Jurkat, Clone E6-1 (cell line): ENCODE data around the gene EXOG.

Experiments used
- DNase-seq: peaks from one replicate; pipeline ENCODE4 v3.0.0-alpha.2; 2011; ENCODE audit warnings: low read depth, low spot score
- H3K4me3 ChIP-seq: 2 replicates; pipeline ENCODE4 v1.5.1; 2011; ENCODE audit warnings: mild to moderate bottlenecking, low read length, control low read depth, moderate library complexity

Gene EXOG

GRCh38 chr3:38536671-38537070 lies 40.5 kb downstream of the EXOG start:
- no peak for DNase-seq
- H3K4me3 ChIP-seq: no peak overlapping the region

DNA sequence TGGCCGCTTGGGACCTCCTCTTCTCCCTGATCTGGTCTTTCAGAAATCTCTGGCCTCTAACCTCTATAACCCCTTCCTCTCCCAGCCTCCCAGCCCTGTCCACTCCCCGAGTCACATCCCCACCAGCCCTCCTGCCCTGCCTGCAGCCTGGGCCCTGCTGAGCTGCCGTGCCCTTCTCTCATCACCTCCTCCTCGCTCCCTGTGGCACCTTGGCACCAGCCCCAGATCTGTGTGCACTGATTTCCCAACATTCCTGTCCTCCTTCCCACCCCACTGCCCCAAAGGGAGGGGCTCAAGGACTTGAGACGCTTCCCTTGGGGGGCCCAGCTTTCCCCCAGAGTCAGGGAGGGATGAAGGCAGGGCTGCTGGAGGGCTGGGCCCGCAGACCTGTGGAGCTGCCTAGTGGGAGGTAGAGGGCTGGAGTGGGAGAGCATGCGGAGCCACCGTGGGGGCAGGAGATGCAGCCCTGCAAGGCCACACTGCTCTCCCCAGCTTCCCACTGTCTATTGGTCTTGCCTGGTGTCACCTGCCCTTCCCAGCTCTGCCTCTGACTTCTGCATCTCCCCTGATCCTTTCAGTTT lies 42.7 kb downstream of the EXOG start:
- no peak for DNase-seq
- no peak overlapping the region for H3K4me3 ChIP-seq

DNA sequence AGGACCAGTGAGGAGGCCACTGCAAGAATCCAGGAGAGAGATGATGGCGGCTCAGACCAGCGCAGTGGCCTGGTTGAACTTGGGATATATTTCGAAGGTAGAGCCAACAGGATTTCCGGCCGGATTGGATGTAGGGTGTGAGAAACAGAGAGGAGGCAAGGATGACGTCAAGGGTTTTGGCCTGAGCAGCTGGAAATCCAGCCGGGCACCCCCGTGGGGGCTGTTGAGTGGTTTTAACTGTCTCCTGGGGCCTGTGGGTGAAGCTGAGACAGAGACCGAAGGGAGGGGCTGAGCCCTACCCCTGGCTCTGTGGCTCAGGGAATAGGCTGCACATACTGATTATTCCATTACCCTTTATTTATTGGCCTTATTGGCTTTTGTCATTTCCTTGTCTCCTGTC lies 45.7 kb downstream of the EXOG start:
- DNase-seq: no peak
- no peak overlapping the region for H3K4me3 ChIP-seq

DNA sequence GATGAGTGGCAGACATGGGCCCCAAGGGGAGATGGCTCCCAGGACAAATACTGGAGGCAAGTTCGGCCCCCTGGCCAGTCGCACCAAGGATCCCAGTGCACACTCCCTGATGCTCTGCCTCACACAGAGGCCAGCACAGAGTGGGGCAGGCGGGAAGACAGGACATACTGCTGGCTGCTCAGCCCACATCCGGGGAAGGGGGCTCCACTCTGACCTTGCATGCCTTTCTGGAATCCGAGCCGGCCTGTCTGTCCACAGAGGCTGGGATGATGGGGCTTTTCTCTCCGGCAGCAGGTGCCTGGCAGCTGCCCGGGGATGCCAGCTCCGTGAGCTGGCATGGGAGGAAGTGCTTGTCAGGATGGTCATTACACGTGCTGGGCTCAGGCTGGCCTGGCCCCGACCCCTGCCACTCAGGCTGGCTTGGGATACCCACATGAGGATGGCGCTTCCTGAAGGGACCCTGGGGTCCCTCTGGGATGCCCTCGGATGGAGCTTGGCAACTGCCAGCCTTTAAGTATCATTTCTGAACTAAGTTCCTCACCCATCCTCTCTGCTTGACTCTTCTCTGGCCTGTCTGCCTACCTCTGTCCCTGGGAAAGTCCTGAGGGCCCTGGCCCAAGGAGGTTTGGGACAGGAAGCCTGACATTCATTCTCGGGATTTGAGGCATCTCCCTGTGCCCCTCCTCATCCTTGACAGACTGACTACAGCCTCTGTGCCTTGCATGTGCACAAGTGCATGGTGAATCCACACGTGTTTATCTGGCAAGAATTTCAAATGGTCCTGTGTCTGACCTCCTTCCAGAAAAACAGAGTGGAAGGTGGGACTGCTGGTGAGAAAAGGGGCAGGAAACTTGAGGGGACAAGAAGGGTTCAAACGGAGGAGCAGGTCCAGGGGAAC lies 46.5 kb downstream of the EXOG start:
- no peak for DNase-seq
- no peak overlapping the region for H3K4me3 ChIP-seq

DNA sequence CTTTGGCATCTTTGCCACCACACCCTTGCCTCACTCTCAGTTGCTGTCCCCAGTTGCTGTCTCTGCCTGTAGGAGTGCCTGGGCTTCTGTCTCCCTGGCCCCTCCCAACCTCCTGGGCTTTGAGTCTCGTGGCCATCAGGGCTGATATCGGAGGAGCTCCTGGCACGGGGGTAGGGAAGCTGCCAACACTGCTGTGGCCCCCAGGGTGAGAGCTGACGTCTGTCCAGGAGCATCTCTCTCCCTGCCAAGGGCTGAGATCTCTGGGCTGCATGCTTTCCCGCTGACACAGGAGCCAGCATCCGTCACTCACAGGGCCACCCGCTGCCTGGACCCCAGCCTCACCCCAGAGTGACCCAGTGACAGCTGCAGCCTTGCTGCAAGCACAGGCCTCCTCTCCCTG lies 47.4 kb downstream of the EXOG start:
- no peak for DNase-seq
- no peak overlapping the region for H3K4me3 ChIP-seq

DNA sequence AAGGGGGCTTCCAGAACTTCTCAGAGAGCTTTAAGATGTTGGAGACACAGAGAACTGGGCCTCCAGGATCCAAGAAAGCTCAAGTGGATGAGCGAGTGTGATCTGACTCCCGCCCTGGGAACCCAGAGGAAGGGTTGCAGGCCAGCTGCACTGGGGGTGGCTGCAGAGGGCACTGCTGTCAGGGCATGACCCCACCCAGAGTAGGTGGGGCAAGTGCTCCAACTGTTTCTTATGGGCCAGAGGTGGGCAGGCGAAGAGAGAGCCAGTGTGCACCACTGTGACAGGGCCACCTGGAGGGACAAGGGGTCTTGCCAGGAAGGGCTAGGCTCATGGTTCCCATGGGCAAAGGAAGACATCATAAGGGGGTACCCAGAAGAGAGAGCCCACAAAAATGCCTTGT lies 48.8 kb downstream of the EXOG start:
- DNase-seq: no peak
- H3K4me3 ChIP-seq: no peak overlapping the region

DNA sequence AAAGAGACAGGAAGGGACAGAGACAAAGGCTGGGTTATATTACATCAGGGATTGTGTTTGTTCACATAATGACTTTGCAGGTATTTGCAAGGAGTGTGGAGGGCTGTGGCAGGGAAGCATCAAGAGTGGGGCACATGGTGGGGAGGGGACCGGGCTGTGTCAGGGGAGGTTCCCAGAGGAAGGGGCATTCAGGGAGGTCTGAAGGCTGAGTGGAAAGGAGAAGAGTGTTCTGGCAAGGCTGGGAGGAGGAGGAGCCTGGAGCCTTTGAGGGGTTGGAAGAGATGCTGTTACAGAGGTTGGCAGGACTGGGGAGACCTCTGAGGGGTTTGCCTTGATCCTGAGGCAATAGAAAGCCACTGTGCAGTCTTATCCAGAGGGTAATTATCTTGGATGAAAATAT lies 49.4 kb downstream of the EXOG start:
- no peak for DNase-seq
- H3K4me3 ChIP-seq: no peak overlapping the region

- DNase-seq: no peak
- no peak overlapping the region for H3K4me3 ChIP-seq
These were observed 49.8 kb downstream of the EXOG start for GRCh38 chr3:38545983-38546382.

DNA sequence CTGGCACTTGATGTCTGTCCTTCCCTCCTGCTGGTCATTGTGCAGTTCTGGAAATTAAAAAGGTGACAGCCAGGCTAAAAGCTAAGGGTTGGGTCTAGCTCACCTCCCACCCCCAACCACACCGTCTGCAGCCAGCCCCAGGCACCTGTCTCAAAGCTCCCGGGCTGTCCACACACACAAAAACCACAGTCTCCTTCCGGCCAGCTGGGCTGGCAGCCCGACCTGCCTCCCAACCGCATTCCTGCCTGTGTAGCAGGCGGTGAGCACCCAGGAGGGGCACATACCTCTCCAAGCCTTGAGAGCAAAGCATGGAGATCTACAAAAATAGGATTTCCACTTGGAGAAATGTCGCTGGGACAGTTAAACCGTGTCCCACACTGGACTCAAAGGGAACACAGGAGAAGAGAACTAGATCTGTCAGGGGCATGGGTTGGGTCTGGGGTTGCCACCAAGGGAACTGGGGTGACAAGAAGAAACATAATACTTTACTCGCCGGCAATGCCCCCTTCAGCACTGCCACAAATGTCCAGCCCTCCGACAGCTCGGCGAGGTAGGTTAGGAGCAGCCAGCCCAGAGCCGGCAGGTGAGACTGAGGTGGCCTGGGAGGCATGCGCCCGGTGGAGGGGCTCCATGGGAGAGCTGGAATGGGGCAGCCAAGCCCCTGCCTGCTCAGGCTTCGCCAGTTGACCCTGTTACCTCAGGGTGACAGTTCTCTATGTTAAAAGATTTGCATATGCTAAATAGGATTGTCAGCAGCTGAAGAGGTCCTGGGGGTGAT lies 52.2 kb downstream of the EXOG start:
- H3K4me3 ChIP-seq: no peak overlapping the region
- DNase-seq: peak; percentile 54

GRCh38 chr3:38549082-38549481 lies 52.9 kb downstream of the EXOG start:
- no peak for DNase-seq
- H3K4me3 ChIP-seq: no peak overlapping the region

DNA sequence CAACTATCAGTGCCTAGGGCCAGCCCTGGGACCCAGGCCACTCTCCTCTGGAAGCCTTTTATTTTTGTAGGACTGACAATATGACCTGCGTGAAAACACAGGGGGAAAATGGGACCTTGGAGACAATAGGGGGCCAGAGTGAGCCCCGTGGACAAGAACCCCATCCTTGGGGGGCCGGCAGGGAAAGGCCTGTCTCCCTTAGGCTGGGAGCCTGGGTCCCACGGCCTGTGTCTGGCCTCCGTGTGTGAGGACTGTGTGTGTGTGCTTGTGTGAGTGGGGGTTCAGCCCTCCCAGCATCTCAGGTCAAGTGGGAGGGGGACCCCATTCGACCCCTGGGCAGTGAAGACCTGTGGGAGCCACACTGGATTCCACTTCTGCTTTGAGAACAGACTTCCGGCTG lies 53.3 kb downstream of the EXOG start:
- DNase-seq: no peak
- H3K4me3 ChIP-seq: no peak overlapping the region

GRCh38 chr3:38549957-38550840 lies 54.1 kb downstream of the EXOG start:
- H3K4me3 ChIP-seq: no peak overlapping the region
- no peak for DNase-seq

DNA sequence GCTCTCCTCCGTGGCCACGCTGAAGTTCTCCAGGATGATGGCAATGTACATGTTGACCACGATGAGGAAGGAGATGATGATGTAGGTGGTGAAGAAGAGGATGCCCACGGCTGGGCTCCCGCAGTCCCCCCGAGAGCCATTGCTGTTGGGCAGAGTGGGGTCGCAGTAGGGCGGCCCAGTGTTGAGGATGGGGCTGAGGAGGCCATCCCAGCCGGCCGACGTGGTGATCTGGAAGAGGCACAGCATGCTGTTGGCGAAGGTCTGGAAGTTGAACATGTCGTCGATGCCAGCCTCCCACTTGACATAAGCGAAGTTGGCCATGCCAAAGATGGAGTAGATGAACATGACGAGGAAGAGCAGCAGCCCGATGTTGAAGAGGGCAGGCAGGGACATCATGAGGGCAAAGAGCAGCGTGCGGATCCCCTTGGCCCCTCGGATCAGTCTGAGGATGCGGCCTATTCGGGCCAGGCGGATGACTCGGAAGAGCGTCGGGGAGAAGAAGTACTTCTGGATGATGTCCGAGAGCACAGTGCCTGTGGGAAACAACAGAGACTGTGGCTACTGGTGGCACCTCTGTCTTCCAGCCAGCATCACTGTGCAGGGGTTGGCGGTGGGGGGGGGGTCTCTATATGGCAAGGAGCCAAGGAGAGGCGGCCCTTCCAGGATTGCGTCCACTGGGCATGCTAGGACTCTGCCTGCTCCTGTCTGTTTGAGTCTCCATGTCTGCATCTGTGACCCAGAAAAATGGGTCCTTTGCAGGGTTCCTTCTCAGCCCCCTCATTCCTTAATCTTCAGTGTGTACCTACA lies 55.1 kb downstream of the EXOG start:
- H3K4me3 ChIP-seq: no peak overlapping the region
- DNase-seq: no peak

- no peak overlapping the region for H3K4me3 ChIP-seq
These were observed 56.2 kb downstream of the EXOG start for GRCh38 chr3:38552364-38552763.

GRCh38 chr3:38553071-38553470 lies 56.9 kb downstream of the EXOG start:
- H3K4me3 ChIP-seq: no peak overlapping the region
- no peak for DNase-seq

More at GRCh38 chr3:38552364-38552763, 56.2 kb downstream of the EXOG start:
- no peak for DNase-seq

DNA sequence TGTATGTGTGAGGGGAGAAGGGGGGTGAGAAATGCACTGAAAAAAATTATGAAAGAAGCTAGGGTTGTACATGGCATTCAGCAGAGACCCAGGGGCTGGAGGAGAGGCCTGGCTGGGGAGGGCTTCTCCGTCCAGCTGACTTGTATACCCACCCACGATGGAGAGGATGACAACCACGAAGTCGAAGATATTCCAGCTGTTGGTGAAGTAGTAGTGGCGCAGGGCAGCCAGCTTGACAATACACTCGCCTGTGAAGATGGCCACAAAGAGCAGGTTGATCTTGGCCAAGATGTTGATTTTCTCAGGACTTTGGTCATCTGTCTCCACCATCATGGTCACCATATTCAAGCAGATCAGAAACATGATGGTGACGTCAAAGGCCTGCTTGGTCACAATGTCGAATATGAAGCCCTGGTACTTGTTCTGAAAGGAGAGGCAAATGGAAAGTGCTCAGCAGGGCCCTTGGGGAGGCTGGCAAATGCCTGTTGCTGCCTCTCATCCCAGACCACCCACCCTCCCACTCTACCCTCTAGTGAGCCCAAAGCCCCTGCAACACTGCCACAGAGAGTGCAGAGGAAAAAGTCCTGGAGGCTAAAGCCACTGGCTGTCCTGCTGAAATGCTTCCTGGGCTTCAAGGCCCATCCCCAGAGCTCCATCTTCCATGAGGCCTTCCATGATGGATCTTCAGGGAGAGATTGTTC lies 58.1 kb downstream of the EXOG start:
- H3K4me3 ChIP-seq: no peak overlapping the region
- DNase-seq: no peak

DNA sequence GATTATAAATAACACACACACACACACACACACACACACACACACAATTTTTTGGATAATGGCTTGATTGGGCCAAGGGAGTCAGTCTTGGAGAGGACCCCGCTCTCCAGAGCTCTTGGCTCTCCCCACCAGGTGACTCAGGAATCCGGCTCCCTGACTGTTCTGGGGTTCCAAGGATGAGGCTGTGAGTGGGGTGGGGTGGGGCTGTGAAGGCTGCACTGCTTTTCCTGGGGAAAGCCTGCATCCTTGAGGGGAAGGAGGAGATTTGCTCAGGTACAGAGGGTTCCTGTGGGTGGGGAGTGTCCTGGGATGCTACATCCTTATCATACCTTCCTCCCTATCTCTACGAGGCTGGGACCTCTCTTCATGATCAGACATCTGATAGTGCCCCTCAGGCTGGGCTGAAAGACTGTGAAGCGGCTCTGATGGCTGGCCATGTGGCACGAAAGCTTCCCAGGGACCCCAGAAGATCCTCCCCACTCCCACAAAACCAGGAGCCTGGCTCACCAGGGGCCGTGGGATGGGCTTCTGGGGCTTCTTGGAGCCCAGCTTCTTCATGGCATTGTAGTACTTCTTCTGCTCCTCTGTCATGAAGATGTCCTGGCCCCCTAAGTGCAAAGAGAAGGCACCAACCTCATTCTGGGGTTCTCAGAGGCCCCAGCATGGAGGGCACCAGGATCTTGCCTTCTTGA lies 59.2 kb downstream of the EXOG start:
- H3K4me3 ChIP-seq: no peak overlapping the region
- no peak for DNase-seq
